MV-4-11 (cell line): ENCODE measurements around the gene JAK3.

Source experiments
- DNase-seq: peaks from one replicate; lab custom pipeline; 2025; lab: John Stamatoyannopoulos, UW

Gene JAK3

GRCh38 chr19:17865364-17866311 is 17.9 kb upstream of the JAK3 start:
- peak; percentile 36 for DNase-seq

GRCh38 chr19:17863520-17864182 is 15.9 kb upstream of the JAK3 start:
- DNase-seq = no peak

- DNase-seq = no peak
These were observed 15.1 kb upstream of the JAK3 start for GRCh38 chr19:17862711-17863519.

GRCh38 chr19:17861542-17862402 is 14.0 kb upstream of the JAK3 start:
- DNase-seq = no peak

GRCh38 chr19:17860993-17861360 is 13.2 kb upstream of the JAK3 start:
- DNase-seq = no peak

GRCh38 chr19:17860331-17860992 is 12.7 kb upstream of the JAK3 start:
- DNase-seq = no peak

GRCh38 chr19:17859533-17860330 is 11.9 kb upstream of the JAK3 start, which contains the start of gene RPL18A:
TSS of gene RPL18A (plus strand) at chr19:17859910. CDS start at chr19:17859957, 47 bp downstream.
- DNase-seq = peak; percentile 100

GRCh38 chr19:17855280-17856152 is 7.7 kb upstream of the JAK3 start:
- peak; percentile 67 for DNase-seq

- DNase-seq = no peak
These were observed 6.3 kb upstream of the JAK3 start for GRCh38 chr19:17854061-17854460.

- DNase-seq = peak; percentile 43
These were observed 962 bp upstream of the JAK3 start for GRCh38 chr19:17848595-17849292.

- no peak for DNase-seq
These were observed 1.6 kb downstream of the JAK3 start for GRCh38 chr19:17846146-17846545.

- DNase-seq = no peak
These were observed 3.8 kb downstream of the JAK3 start for GRCh38 chr19:17843908-17844490.

GRCh38 chr19:17843292-17843827 is 4.4 kb downstream of the JAK3 start:
- peak; percentile 42 for DNase-seq

GRCh38 chr19:17842663-17843291 is 5.0 kb downstream of the JAK3 start:
- DNase-seq = no peak

GRCh38 chr19:17841810-17842662 is 5.7 kb downstream of the JAK3 start:
- no peak for DNase-seq

- DNase-seq = no peak
These were observed 6.4 kb downstream of the JAK3 start for GRCh38 chr19:17841371-17841809.
